Upper lobe of left lung (tissue), 6 donors: ENCODE measurements around the gene SLC19A1. TPM values are rescaled to one million over a fixed set of nuclear protein-coding genes. Genes with fewer than 3 reads are reported as not detected.

Experiments
- ATAC-seq, 2 donors: fragments of 200-7000 bp; cut with Tn5 transposase; one replicate each; pipeline ENCODE4 v1.9.1; 2022; ENCODE audit warnings: mild to moderate bottlenecking in 2 of 2, moderate library complexity in 2 of 2; ENCODE audit not compliant: low FRiP score in 2 of 2
- DNase-seq, 2 donors: peaks; one replicate each; pipeline ENCODE4 v3.0.0-alpha.2; 2019 to 2020
- H3K27ac ChIP-seq, 4 donors: fragments of 200-600 bp; sonication (generic); one replicate each; pipeline ENCODE4 v1.5.1; 2016 to 2019
- H3K27me3 ChIP-seq, 4 donors: fragments of 200-600 bp; sonication (generic); one replicate each; pipeline ENCODE4 v1.5.1; 2017 to 2019
- H3K36me3 ChIP-seq, 4 donors: fragments of 200-600 bp; sonication (generic); one replicate each; pipeline ENCODE4 v1.5.1; 2016 to 2019
- H3K4me1 ChIP-seq, 4 donors: fragments of 200-600 bp; sonication (generic); one replicate each; pipeline ENCODE4 v1.5.1; 2018 to 2019
- H3K4me3 ChIP-seq, 4 donors: fragments of 200-600 bp; sonication (generic); one replicate each; pipeline ENCODE4 v1.5.1; 2017 to 2019; ENCODE audit warnings: mild to moderate bottlenecking in 2 of 4, moderate library complexity in 1 of 4
- H3K9me3 ChIP-seq, 4 donors: fragments of 200-600 bp; sonication (generic); one replicate each; pipeline ENCODE4 v1.5.1; 2018 to 2019
- EP300 ChIP-seq, 4 donors: sonication (generic); formaldehyde crosslinking; IDR thresholded peaks; one replicate each; pipeline ENCODE4 v1.5.1; 2017; ENCODE audit warnings: antibody characterized with exemption in 4 of 4, control low read depth in 2 of 4
- POLR2A ChIP-seq, 4 donors: fragments of 450-650 bp; IDR thresholded peaks; one replicate each; pipeline ENCODE4 v1.5.1; 2016 to 2017; ENCODE audit warnings: antibody characterized with exemption in 4 of 4, mild to moderate bottlenecking in 2 of 4
- POLR2AphosphoS5 ChIP-seq, 2 donors: sonication (generic); formaldehyde crosslinking; IDR thresholded peaks; one replicate each; pipeline ENCODE4 v1.5.1; 2017; ENCODE audit warnings: antibody characterized with exemption in 2 of 2
- WGBS, 2 donors: methylation state at CpG; one replicate each; pipeline ENCODE4 v1.1.5; 2017 to 2018; 5-methylcytosine and 5-hydroxymethylcytosine counted together
- total RNA-seq, 6 donors: library from RNA; depleted of rRNA in 4 of 6; stranded (reverse); fragments of >200 nt in 4 of 6; gene quantifications; one replicate each; pipeline versions ENCODE4 v1.1.0 to v1.2.1, GENCODE V29; 2016 to 2021
- TF ChIP-seq, protein P1 (sequence below), 6 experiments: fragments of 450-650 bp in 4 of 6; fragments of 200-600 bp in 2 of 6; sonication (generic) in 2 of 6; IDR thresholded peaks; one replicate each; pipeline ENCODE4 v1.5.1; 2016 to 2019; ENCODE audit warnings: antibody characterized with exemption in 6 of 6
- donor health status: DM: no; HTN: no; CAD: no; lungs with moderate emphysema.
- donor health status: DM: no; HTN: yes; CAD: no; lungs with severe emphysema.

SLC19A1 gene
- total RNA-seq, 6 donors from 2014 or later, result 36.4 to 75.6 (median 49.9) TPM

DNA sequence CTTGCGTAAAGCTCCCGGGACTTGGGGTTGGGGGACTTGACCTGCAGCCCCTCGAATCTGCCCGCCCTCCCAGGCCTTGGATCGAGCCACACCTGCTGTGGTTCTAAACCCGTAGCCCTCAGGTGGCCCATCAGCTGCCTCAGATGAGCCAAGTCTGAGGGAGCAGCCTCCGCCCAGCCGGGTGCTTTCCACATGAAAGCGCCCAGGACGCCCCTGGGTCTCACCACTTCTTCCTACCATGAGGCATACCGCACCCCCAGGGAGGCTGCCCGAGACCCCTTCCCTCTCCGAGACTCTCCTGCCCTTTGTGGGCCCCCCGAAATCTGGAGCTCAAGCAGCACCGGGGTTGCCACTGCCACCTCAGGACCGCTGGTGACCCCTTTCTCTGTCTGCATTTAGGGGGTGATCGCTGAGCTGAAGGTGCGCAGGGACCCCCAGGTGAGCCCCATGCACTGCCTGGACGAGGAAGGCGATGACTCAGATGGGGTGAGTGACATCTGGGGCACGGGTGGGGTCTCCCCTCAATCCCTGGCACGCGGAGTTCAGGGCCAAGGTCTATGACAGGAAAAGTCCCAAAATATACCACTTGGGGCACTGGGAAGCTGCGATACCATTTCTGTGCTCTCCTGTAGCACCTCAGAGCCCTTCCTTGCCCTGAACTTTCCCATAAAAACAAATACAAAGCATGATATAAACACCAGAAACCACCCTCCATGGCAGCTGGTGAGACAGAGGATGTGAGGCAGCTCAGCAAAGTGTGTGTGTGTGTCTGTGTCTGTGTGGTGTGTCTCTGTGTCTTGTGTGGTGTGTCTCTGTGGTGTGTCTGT is 68.5 kb downstream of the SLC19A1 start:
- H3K27ac ChIP-seq, result no peak overlapping the region
- peaks cover 15 to 45% (median 27%) of the 10 kb centered on the region in 4 donors for H3K4me1 ChIP-seq
- H3K27me3 ChIP-seq, result no peaks in the 10 kb centered on the region
- DNase-seq (peak in 1 of 2 donors; percentile 53), ATAC-seq (no peak)
- H3K4me3 ChIP-seq, result no peak overlapping the region
- TF ChIP-seq EP300 (IDR thresholded peaks at IDR 0.05) (no peak), POLR2AphosphoS5 (IDR thresholded peaks at IDR 0.05) (no peak), POLR2A (IDR thresholded peaks at IDR 0.05) (no peak)
- TF ChIP-seq, protein P1, sequence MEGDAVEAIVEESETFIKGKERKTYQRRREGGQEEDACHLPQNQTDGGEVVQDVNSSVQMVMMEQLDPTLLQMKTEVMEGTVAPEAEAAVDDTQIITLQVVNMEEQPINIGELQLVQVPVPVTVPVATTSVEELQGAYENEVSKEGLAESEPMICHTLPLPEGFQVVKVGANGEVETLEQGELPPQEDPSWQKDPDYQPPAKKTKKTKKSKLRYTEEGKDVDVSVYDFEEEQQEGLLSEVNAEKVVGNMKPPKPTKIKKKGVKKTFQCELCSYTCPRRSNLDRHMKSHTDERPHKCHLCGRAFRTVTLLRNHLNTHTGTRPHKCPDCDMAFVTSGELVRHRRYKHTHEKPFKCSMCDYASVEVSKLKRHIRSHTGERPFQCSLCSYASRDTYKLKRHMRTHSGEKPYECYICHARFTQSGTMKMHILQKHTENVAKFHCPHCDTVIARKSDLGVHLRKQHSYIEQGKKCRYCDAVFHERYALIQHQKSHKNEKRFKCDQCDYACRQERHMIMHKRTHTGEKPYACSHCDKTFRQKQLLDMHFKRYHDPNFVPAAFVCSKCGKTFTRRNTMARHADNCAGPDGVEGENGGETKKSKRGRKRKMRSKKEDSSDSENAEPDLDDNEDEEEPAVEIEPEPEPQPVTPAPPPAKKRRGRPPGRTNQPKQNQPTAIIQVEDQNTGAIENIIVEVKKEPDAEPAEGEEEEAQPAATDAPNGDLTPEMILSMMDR (IDR thresholded peaks at IDR 0.05), result no peak
- H3K36me3 ChIP-seq, result peaks cover 0 to 15% (median 6%) of the 10 kb centered on the region in 4 donors
- 88 to 92% methylated on average over 23 to 24 of the region's 24 CpGs for WGBS, 2 donors
- H3K9me3 ChIP-seq, result no peaks in the 10 kb centered on the region

- no peaks in the 10 kb centered on the region for H3K9me3 ChIP-seq
- H3K4me1 ChIP-seq, result peaks cover 11 to 35% (median 18%) of the 10 kb centered on the region in 4 donors
- H3K4me3 ChIP-seq, result no peak overlapping the region
- TF ChIP-seq POLR2A (IDR thresholded peaks at IDR 0.05), result no peak
- TF ChIP-seq, protein P1 (IDR thresholded peaks at IDR 0.05), result no peak
- TF ChIP-seq EP300 (IDR thresholded peaks at IDR 0.05), result no peak
- TF ChIP-seq POLR2AphosphoS5 (IDR thresholded peaks at IDR 0.05), result no peak
- 91% methylated on average over 29 to 39 of the region's 42 CpGs for WGBS, 2 donors
- no peaks in the 10 kb centered on the region for H3K27me3 ChIP-seq
- no peak overlapping the region for H3K27ac ChIP-seq
- DNase-seq, result peak in 1 of 2 donors; percentile 79
- ATAC-seq, result no peak
- peaks cover 0 to 19% (median 6%) of the 10 kb centered on the region in 4 donors for H3K36me3 ChIP-seq
Measured at GRCh38 chr21:45472445-45473365, 69.5 kb downstream of the SLC19A1 start.

DNA sequence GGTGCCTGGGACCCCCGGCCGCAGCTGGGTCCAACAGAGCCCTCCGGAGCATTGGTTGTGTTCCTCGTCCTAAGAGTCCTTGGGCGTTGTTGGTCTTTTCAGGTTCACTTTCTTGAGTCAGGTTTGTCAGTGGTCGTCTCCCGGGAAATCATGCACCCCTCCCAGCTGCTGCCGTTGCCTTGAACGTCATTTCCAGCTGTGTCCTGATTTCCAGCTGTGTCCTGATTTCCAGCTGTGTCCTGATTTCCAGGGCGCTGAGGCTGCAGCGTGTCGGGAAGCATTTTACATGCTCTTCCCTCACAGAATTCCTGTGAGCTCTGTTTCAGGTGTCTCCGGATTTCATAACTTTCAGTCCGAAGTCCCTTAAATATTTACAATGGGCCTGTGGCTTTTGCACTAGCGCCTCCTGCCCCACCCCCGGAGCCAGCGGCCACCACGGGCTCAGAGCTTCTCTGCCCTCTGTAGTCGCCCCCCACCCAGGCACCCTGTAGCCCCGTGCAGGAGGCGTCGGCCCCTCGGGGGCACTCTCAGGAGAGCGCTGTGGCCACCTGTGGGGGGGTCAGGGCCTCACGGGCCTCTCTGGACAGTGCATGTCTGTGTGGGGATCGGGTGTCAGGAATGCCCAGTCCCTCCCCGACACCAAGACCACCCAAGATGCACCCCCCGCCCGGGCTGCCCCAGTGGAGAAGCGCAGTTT is 70.6 kb downstream of the SLC19A1 start:
- DNase-seq, result peak in 1 of 2 donors; percentile 76
- no peak overlapping the region for H3K4me3 ChIP-seq
- 64 to 72% methylated on average over 24 to 30 of the region's 30 CpGs for WGBS, 2 donors
- ATAC-seq, result peak in 1 of 2 donors; percentile 72
- H3K27me3 ChIP-seq, result no peaks in the 10 kb centered on the region
- H3K36me3 ChIP-seq, result peaks cover 0 to 14% (median 6%) of the 10 kb centered on the region in 4 donors
- H3K9me3 ChIP-seq, result no peaks in the 10 kb centered on the region
- peak overlapping the region; percentile 66 to 82 (median 73) for H3K27ac ChIP-seq
- TF ChIP-seq, protein P1 (IDR thresholded peaks at IDR 0.05), result no peak
- TF ChIP-seq EP300 (IDR thresholded peaks at IDR 0.05), result peak in 1 of 4 donors; percentile 29
- TF ChIP-seq POLR2AphosphoS5 (IDR thresholded peaks at IDR 0.05), result peak in 1 of 2 donors; percentile 65
- H3K4me1 ChIP-seq, result peaks cover 7 to 29% (median 13%) of the 10 kb centered on the region in 4 donors

DNA sequence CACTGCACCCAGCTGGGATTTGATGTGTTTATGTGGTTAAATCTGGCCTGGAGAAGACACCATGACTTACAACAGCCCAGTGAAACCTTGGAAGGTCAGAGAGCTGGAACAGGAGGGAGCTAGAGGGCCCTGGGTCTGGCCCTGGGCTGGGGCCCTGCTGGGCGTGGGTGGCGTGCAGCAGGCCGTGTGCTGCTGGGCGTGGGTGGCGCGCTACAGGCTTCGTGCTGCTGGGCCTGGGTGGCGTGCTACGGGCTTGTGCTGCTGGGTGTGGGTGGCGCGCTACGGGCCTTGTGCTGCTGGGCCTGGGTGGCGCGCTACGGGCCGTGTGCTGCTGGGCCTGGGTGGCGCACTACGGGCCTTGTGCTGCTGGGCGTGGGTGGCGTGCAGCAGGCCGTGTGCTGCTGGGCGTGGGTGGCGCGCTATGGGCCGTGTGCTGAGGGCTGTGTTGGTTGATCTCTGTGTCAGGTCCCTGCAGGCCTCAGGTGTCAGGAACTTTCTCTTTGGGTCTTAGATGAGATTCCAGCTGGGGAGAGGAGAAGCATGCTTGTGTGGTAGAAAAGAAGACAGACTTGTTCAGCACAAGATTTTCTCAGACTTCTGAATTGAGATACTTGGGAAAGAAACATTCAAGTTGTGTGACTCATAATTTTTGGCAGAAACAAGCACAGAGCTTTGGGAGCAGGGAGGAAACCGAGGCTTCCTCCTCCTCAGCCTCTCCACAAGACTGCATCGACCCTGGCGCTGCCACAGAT is 71.3 kb downstream of the SLC19A1 start:
- TF ChIP-seq, protein P1 (IDR thresholded peaks at IDR 0.05), result no peak
- TF ChIP-seq POLR2A (IDR thresholded peaks at IDR 0.05) (no peak), POLR2AphosphoS5 (IDR thresholded peaks at IDR 0.05) (no peak), EP300 (IDR thresholded peaks at IDR 0.05) (no peak)
- WGBS, 2 donors, result 63 to 76% methylated on average over 24 to 28 of the region's 28 CpGs
- peak in 1 of 2 donors; percentile 78 for DNase-seq
- Histone ChIP-seq H3K9me3 (no peaks in the 10 kb centered on the region), H3K27me3 (no peaks in the 10 kb centered on the region), H3K27ac (peak overlapping the region; percentile 66 to 82 (median 73)), H3K4me3 (no peak overlapping the region), H3K4me1 (peaks cover 7 to 29% (median 13%) of the 10 kb centered on the region in 4 donors), H3K36me3 (peaks cover 0 to 14% (median 6%) of the 10 kb centered on the region in 4 donors)
- peak in 1 of 2 donors; percentile 70 for ATAC-seq
